Measurements from ENCODE around the gene ARHGEF33. TPM values are rescaled to one million over a fixed set of nuclear protein-coding genes. Genes with fewer than 3 reads are reported as not detected.

The ARHGEF33 gene
- total RNA-seq, 2 experiments from 2014 or later: 0.38 TPM; not detected in 1

GRCh38 chr2:38905251-38905650, 15.6 kb downstream of the ARHGEF33 start:
- H3K9me2 ChIP-seq (ENCODE audit: insufficient read depth, low read length): no peaks in the 10 kb centered on the region
- TF ChIP-seq CTCF (conservative IDR thresholded peaks at IDR 0.05; ENCODE audit: low read length) (no peak), EZH2phosphoT487 (IDR thresholded peaks at IDR 0.05; ENCODE audit: borderline replicate concordance, low read depth, low read length) (no peak)
- no TSS peak for BruUV-seq (replicated peaks)

GRCh38 chr2:38907242-38907641, 17.6 kb downstream of the ARHGEF33 start:
- intact Hi-C loops (cut with micrococcal nuclease; ENCODE audit: unreplicated experiment): no loop called here
- Histone ChIP-seq H4K20me1 (ENCODE audit: insufficient read depth, low read length) (no peaks in the 10 kb centered on the region), H2AFZ (ENCODE audit: low read length) (no peak overlapping the region), H3K9me2 (ENCODE audit: insufficient read depth, low read length) (no peaks in the 10 kb centered on the region), H3K4me3 (ENCODE audit: low read depth, low read length, poor library complexity, severe bottlenecking) (no peak overlapping the region), H3K4me2 (ENCODE audit: low read length) (no peak overlapping the region), H3K9me3 (ENCODE audit: low read length) (no peaks in the 10 kb centered on the region), H3K79me2 (ENCODE audit: insufficient read depth, low read depth, low read length) (no peaks in the 10 kb centered on the region), H3K36me3 (ENCODE audit: insufficient read depth, low read length) (no peaks in the 10 kb centered on the region), H3K27ac (ENCODE audit: low read depth, low read length, poor library complexity, severe bottlenecking) (no peak overlapping the region), H3K4me1 (ENCODE audit: insufficient read depth, low read length, poor library complexity, severe bottlenecking) (no peaks in the 10 kb centered on the region)
- TF ChIP-seq CTCF (conservative IDR thresholded peaks at IDR 0.05; ENCODE audit: low read length): no peak
- no peak for TF ChIP-seq EZH2phosphoT487 (IDR thresholded peaks at IDR 0.05; ENCODE audit: borderline replicate concordance, low read depth, low read length)
- ChIA-PET POLR2A (interaction anchor here (0.7 kb wide), 2 partner anchors 47 to 1118 kb away, joined by 3 to 4 read pairs; no protein-coding TSS in a partner anchor), CTCF (ENCODE audit: unreplicated experiment) (interaction anchor here (0.6 kb wide), 1 partner anchor 66 kb away, joined by 3 read pairs; no protein-coding TSS in a partner anchor)
- DNase-seq (ENCODE audit: low spot score): no peak
- BruUV-seq (replicated peaks): no TSS peak

More at GRCh38 chr2:38905251-38905650, 15.6 kb downstream of the ARHGEF33 start:
- H3K27ac ChIP-seq (ENCODE audit: low read depth, low read length, poor library complexity, severe bottlenecking): no peak overlapping the region
- no peaks in the 10 kb centered on the region for H4K20me1 ChIP-seq (ENCODE audit: insufficient read depth, low read length)
- intact Hi-C loops (cut with micrococcal nuclease; ENCODE audit: unreplicated experiment): no loop called here
- no peak overlapping the region for H2AFZ ChIP-seq (ENCODE audit: low read length)
- no peaks in the 10 kb centered on the region for H3K9me3 ChIP-seq (ENCODE audit: low read length)
- no peaks in the 10 kb centered on the region for H3K4me1 ChIP-seq (ENCODE audit: insufficient read depth, low read length, poor library complexity, severe bottlenecking)
- H3K4me2 ChIP-seq (ENCODE audit: low read length): no peak overlapping the region
- no peaks in the 10 kb centered on the region for H3K79me2 ChIP-seq (ENCODE audit: insufficient read depth, low read depth, low read length)
- H3K4me3 ChIP-seq (ENCODE audit: low read depth, low read length, poor library complexity, severe bottlenecking): no peak overlapping the region
- no peak for DNase-seq (ENCODE audit: low spot score)
- no peaks in the 10 kb centered on the region for H3K36me3 ChIP-seq (ENCODE audit: insufficient read depth, low read length)
- CTCF ChIA-PET (ENCODE audit: unreplicated experiment): no interaction called here
- POLR2A ChIA-PET: no interaction called here

GRCh38 chr2:38907743-38908562, 18.3 kb downstream of the ARHGEF33 start:
- no peak overlapping the region for H3K4me3 ChIP-seq (ENCODE audit: low read depth, low read length, poor library complexity, severe bottlenecking)
- CTCF ChIA-PET (ENCODE audit: unreplicated experiment): no interaction called here
- H3K79me2 ChIP-seq (ENCODE audit: insufficient read depth, low read depth, low read length): no peaks in the 10 kb centered on the region
- H3K27ac ChIP-seq (ENCODE audit: low read depth, low read length, poor library complexity, severe bottlenecking): no peak overlapping the region
- no peak overlapping the region; the same call in 1 of the 2 replicates for H2AFZ ChIP-seq (ENCODE audit: low read length)
- POLR2A ChIA-PET: interaction anchor here (0.7 kb wide), 2 partner anchors 47 to 1119 kb away, joined by 3 to 4 read pairs; no protein-coding TSS in a partner anchor
- no peaks in the 10 kb centered on the region for H3K4me1 ChIP-seq (ENCODE audit: insufficient read depth, low read length, poor library complexity, severe bottlenecking)
- no peaks in the 10 kb centered on the region for H4K20me1 ChIP-seq (ENCODE audit: insufficient read depth, low read length)
- intact Hi-C loops (cut with micrococcal nuclease; ENCODE audit: unreplicated experiment): no loop called here
- H3K9me2 ChIP-seq (ENCODE audit: insufficient read depth, low read length): no peaks in the 10 kb centered on the region
- no peaks in the 10 kb centered on the region for H3K9me3 ChIP-seq (ENCODE audit: low read length)
- H3K4me2 ChIP-seq (ENCODE audit: low read length): no peak overlapping the region
- H3K36me3 ChIP-seq (ENCODE audit: insufficient read depth, low read length): no peaks in the 10 kb centered on the region
- TF ChIP-seq CTCF (conservative IDR thresholded peaks at IDR 0.05; ENCODE audit: low read length) (no peak), EZH2phosphoT487 (IDR thresholded peaks at IDR 0.05; ENCODE audit: borderline replicate concordance, low read depth, low read length) (no peak)
- no peak for DNase-seq (ENCODE audit: low spot score)
- no TSS peak for BruUV-seq (replicated peaks)
